H9 (cell line): ENCODE measurements around the gene GATA6. TPM values are rescaled to one million over a fixed set of nuclear protein-coding genes. Genes with fewer than 3 reads are reported as not detected.

ENCODE experiments used
- DNase-seq: peaks from one replicate; pipeline ENCODE4 v3.0.0-alpha.2; 2017
- H2AFZ ChIP-seq: one replicate; pipeline ENCODE4 v1.6.1; 2013; ENCODE audit warnings: mild to moderate bottlenecking, low read length, control low read depth, moderate library complexity
- H2AK5ac ChIP-seq: 2 replicates; pipeline ENCODE4 v1.6.1; 2013; ENCODE audit warnings: low read length, control low read depth, mixed read lengths; ENCODE audit not compliant: insufficient read length
- H2BK120ac ChIP-seq: one replicate; pipeline ENCODE4 v1.6.1; 2013; ENCODE audit warnings: low read depth, mild to moderate bottlenecking, low read length, control low read depth, inconsistent platforms; ENCODE audit not compliant: poor library complexity, severe bottlenecking
- H2BK12ac ChIP-seq: 2 replicates; pipeline ENCODE4 v1.6.1; 2013; ENCODE audit warnings: low read length, control low read depth, mixed read lengths, low read depth; ENCODE audit not compliant: insufficient read length
- H2BK15ac ChIP-seq: 2 replicates; pipeline ENCODE4 v1.6.1; 2013; ENCODE audit warnings: low read depth, low read length, control low read depth
- H2BK20ac ChIP-seq: one replicate; pipeline ENCODE4 v1.6.1; 2013; ENCODE audit warnings: low read depth, mild to moderate bottlenecking, low read length, control low read depth, inconsistent platforms; ENCODE audit not compliant: poor library complexity, severe bottlenecking
- H2BK5ac ChIP-seq: 2 replicates; pipeline ENCODE4 v1.6.1; 2013; ENCODE audit warnings: low read length, control low read depth, mixed read lengths; ENCODE audit not compliant: insufficient read length
- H3K14ac ChIP-seq: 2 replicates; pipeline ENCODE4 v1.6.1; 2013; ENCODE audit warnings: low read length, control low read depth; ENCODE audit not compliant: insufficient read depth
- H3K18ac ChIP-seq: 2 replicates; pipeline ENCODE4 v1.6.1; 2013; ENCODE audit warnings: low read depth, mild to moderate bottlenecking, mixed read lengths, low read length, control low read depth; ENCODE audit not compliant: insufficient read length
- H3K23ac ChIP-seq: 2 replicates; pipeline ENCODE4 v1.6.1; 2013; ENCODE audit warnings: low read length, control low read depth, mixed read lengths, low read depth; ENCODE audit not compliant: insufficient read length
- H3K23me2 ChIP-seq: 2 replicates; pipeline ENCODE4 v1.6.1; 2013; ENCODE audit warnings: low read depth, mild to moderate bottlenecking, mixed read lengths, low read length, control low read depth; ENCODE audit not compliant: insufficient read length, poor library complexity, severe bottlenecking
- H3K27ac ChIP-seq: 2 replicates; pipeline ENCODE4 v1.5.1; 2013; ENCODE audit warnings: low read length, control low read depth, mixed read lengths, low read depth; ENCODE audit not compliant: insufficient read length
- H3K27me3 ChIP-seq: 2 replicates; pipeline ENCODE4 v1.6.1; 2013; ENCODE audit warnings: low read length, control low read depth, inconsistent platforms; ENCODE audit not compliant: insufficient read depth
- H3K4ac ChIP-seq: 2 replicates; pipeline ENCODE4 v1.6.1; 2013; ENCODE audit warnings: low read depth, mild to moderate bottlenecking, control low read depth, inconsistent platforms, low read length, moderate library complexity
- H3K4me1 ChIP-seq: 2 replicates; pipeline ENCODE4 v1.6.1; 2013; ENCODE audit warnings: low read length, control low read depth, inconsistent platforms; ENCODE audit not compliant: insufficient read depth
- H3K4me2 ChIP-seq: 2 replicates; pipeline ENCODE4 v1.6.1; 2013; ENCODE audit warnings: low read length, control low read depth, mixed read lengths; ENCODE audit not compliant: insufficient read length, insufficient read depth
- H3K56ac ChIP-seq: 2 replicates; pipeline ENCODE4 v1.6.1; 2013; ENCODE audit warnings: low read depth, mild to moderate bottlenecking, mixed read lengths, low read length, control low read depth; ENCODE audit not compliant: insufficient read length
- H3K79me1 ChIP-seq: 2 replicates; pipeline ENCODE4 v1.6.1; 2013; ENCODE audit warnings: low read depth, mild to moderate bottlenecking, moderate library complexity, low read length, control low read depth, inconsistent platforms; ENCODE audit not compliant: insufficient read depth, poor library complexity, severe bottlenecking
- H3K79me2 ChIP-seq: 2 replicates; pipeline ENCODE4 v1.6.1; 2013; ENCODE audit warnings: low read length, control low read depth, inconsistent platforms; ENCODE audit not compliant: insufficient read depth
- H3K9ac ChIP-seq: 2 replicates; pipeline ENCODE4 v1.6.1; 2013; ENCODE audit warnings: low read length, control low read depth, mixed read lengths; ENCODE audit not compliant: insufficient read length; ENCODE audit errors: extremely low read depth
- H3K9me3 ChIP-seq: one replicate; pipeline ENCODE4 v1.6.1; 2013; ENCODE audit warnings: low read depth, low read length, inconsistent platforms; ENCODE audit not compliant: control insufficient read depth
- H3T11ph ChIP-seq: one replicate; pipeline ENCODE4 v1.6.1; 2013; ENCODE audit warnings: mild to moderate bottlenecking, low read length, control low read depth, inconsistent platforms
- H4K20me1 ChIP-seq: one replicate; pipeline ENCODE4 v1.6.1; 2013; ENCODE audit not compliant: control insufficient read depth, insufficient read length, insufficient read depth
- H4K5ac ChIP-seq: 2 replicates; pipeline ENCODE4 v1.6.1; 2013; ENCODE audit warnings: low read depth, mild to moderate bottlenecking, mixed read lengths, low read length, control low read depth; ENCODE audit not compliant: insufficient read length
- H4K8ac ChIP-seq: replicated peaks from 2 replicates; pipeline ENCODE4 v1.6.1; 2013; ENCODE audit warnings: low read length, control low read depth, mixed read lengths, low read depth; ENCODE audit not compliant: insufficient read length
- H4K91ac ChIP-seq: 2 replicates; pipeline ENCODE4 v1.6.1; 2013; ENCODE audit warnings: low read depth, mild to moderate bottlenecking, moderate library complexity, mixed read lengths, low read length, control low read depth; ENCODE audit not compliant: insufficient read length
- H3K27ac Mint-ChIP-seq, 3 experiments: 2 replicates in 2 of 3; 3 replicates in 1 of 3; pipeline ENCODE4 v1.8.0; 2020 to 2021; ENCODE audit warnings: mixed read lengths in 3 of 3, mild to moderate bottlenecking in 1 of 3, moderate library complexity in 1 of 3
- H3K27me3 Mint-ChIP-seq: 2 replicates; pipeline ENCODE4 v1.8.0; 2021; ENCODE audit warnings: low read depth, mild to moderate bottlenecking, moderate library complexity, mixed read lengths
- H3K36me3 Mint-ChIP-seq, 3 experiments: 2 replicates in 2 of 3; 3 replicates in 1 of 3; pipeline ENCODE4 v1.8.0; 2020 to 2021; ENCODE audit warnings: low read depth in 3 of 3, mixed read lengths in 3 of 3; ENCODE audit not compliant: insufficient read depth in 1 of 3
- H3K4me1 Mint-ChIP-seq, 2 experiments: 2 replicates each; pipeline ENCODE4 v1.8.0; 2020; ENCODE audit warnings: mixed read lengths in 2 of 2
- H3K4me3 Mint-ChIP-seq, 2 experiments: 2 replicates in 1 of 2; 3 replicates in 1 of 2; pipeline ENCODE4 v1.8.0; 2020 to 2021; ENCODE audit warnings: mild to moderate bottlenecking in 2 of 2, mixed read lengths in 2 of 2, moderate library complexity in 1 of 2
- H3K9me3 Mint-ChIP-seq, 2 experiments: 2 replicates in 1 of 2; 3 replicates in 1 of 2; pipeline ENCODE4 v1.8.0; 2020; ENCODE audit warnings: mild to moderate bottlenecking in 2 of 2, mixed read lengths in 2 of 2, moderate library complexity in 1 of 2
- WGBS: extraction: QIAGEN DNeasy Blood & Tissue Kit; methylation state at CpG from one replicate; pipeline ENCODE4 v1.1.7; 2013; ENCODE audit warnings: missing lambda C conversion rate, low lambda C conversion rate, mixed read lengths; ENCODE audit not compliant: insufficient read length; ENCODE audit errors: extremely low coverage; 5-methylcytosine and 5-hydroxymethylcytosine counted together
- total RNA-seq: library from RNA; stranded (reverse); gene quantifications from 2 replicates; pipeline ENCODE4 v1.2.1, GENCODE V29; 2021
- TF ChIP-seq, protein P1 (sequence below): fragments of 200-600 bp; sonication (generic); conservative IDR thresholded peaks from 3 replicates; pipeline ENCODE4 v1.8.0; 2021; ENCODE audit warnings: antibody characterized with exemption, mild to moderate bottlenecking

GATA6 gene
- total RNA-seq, 1 experiment from 2014 or later = not detected

GRCh38 chr18:22207021-22207758 is 37.8 kb downstream of the GATA6 start:
- H3K23me2 ChIP-seq = no peaks in the 10 kb centered on the region

More at GRCh38 chr18:22207021-22207758, 37.8 kb downstream of the GATA6 start:
- Mint-ChIP-seq H3K36me3 (no peaks in the 10 kb centered on the region), H3K4me3 (no peak overlapping the region), H3K9me3 (no peaks in the 10 kb centered on the region), H3K27ac (no peak overlapping the region), H3K4me1 (no peaks in the 10 kb centered on the region), H3K27me3 (peaks cover 39% of the 10 kb centered on the region)
- Histone ChIP-seq H3K79me1 (no peaks in the 10 kb centered on the region), H2BK12ac (no peak overlapping the region), H4K91ac (no peak overlapping the region), H3K14ac (no peak overlapping the region), H3K4ac (no peak overlapping the region), H3K4me2 (no peak overlapping the region), H3K4me1 (no peaks in the 10 kb centered on the region), H3K56ac (no peak overlapping the region), H3K18ac (no peak overlapping the region), H4K8ac (no peak overlapping the region), H2BK20ac (no peak overlapping the region), H4K20me1 (no peaks in the 10 kb centered on the region), H3K27me3 (no peaks in the 10 kb centered on the region), H3K23ac (no peak overlapping the region), H2AK5ac (no peak overlapping the region), H4K5ac (no peak overlapping the region), H2BK120ac (no peak overlapping the region), H3K27ac (no peak overlapping the region), H3K9me3 (no peaks in the 10 kb centered on the region), H2BK5ac (no peak overlapping the region), H3K9ac (no peak overlapping the region), H2BK15ac (no peak overlapping the region), H3K79me2 (no peaks in the 10 kb centered on the region), H3T11ph (no peak overlapping the region), H2AFZ (no peak overlapping the region)
- TF ChIP-seq, protein P1, sequence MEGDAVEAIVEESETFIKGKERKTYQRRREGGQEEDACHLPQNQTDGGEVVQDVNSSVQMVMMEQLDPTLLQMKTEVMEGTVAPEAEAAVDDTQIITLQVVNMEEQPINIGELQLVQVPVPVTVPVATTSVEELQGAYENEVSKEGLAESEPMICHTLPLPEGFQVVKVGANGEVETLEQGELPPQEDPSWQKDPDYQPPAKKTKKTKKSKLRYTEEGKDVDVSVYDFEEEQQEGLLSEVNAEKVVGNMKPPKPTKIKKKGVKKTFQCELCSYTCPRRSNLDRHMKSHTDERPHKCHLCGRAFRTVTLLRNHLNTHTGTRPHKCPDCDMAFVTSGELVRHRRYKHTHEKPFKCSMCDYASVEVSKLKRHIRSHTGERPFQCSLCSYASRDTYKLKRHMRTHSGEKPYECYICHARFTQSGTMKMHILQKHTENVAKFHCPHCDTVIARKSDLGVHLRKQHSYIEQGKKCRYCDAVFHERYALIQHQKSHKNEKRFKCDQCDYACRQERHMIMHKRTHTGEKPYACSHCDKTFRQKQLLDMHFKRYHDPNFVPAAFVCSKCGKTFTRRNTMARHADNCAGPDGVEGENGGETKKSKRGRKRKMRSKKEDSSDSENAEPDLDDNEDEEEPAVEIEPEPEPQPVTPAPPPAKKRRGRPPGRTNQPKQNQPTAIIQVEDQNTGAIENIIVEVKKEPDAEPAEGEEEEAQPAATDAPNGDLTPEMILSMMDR = no peak
- DNase-seq = no peak
- WGBS = no CpG with 5 or more reads among the region's 5 CpGs
